Mucosa of rectum (tissue), 2 donors: ENCODE measurements around the gene OST4.

Experiments used
- H3K27ac ChIP-seq, 2 donors: one replicate each; pipeline ENCODE4 v1.7.0; 2013; ENCODE audit warnings: inconsistent platforms in 2 of 2, low read depth in 2 of 2, low read length in 2 of 2
- H3K27me3 ChIP-seq, 2 donors: one replicate each; pipeline ENCODE4 v1.7.0; 2013; ENCODE audit warnings: low read length in 2 of 2; ENCODE audit not compliant: control insufficient read depth in 2 of 2, insufficient read depth in 2 of 2
- H3K36me3 ChIP-seq, 2 donors: one replicate each; pipeline ENCODE4 v1.7.0; 2013; ENCODE audit warnings: low read length in 2 of 2; ENCODE audit not compliant: control insufficient read depth in 2 of 2, insufficient read depth in 2 of 2
- H3K4me1 ChIP-seq, 2 donors: one replicate each; pipeline ENCODE4 v1.7.0; 2013; ENCODE audit warnings: low read length in 2 of 2, mild to moderate bottlenecking in 1 of 2; ENCODE audit not compliant: control insufficient read depth in 2 of 2, insufficient read depth in 2 of 2
- H3K4me3 ChIP-seq, 2 donors: one replicate each; pipeline ENCODE4 v1.7.0; 2013; ENCODE audit warnings: low read length in 2 of 2
- H3K9ac ChIP-seq, 2 donors: one replicate each; pipeline ENCODE4 v1.7.0; 2013; ENCODE audit warnings: low read length in 2 of 2, low read depth in 1 of 2, mild to moderate bottlenecking in 1 of 2
- H3K9me3 ChIP-seq, 2 donors: one replicate each; pipeline ENCODE4 v1.7.0; 2013; ENCODE audit warnings: low read length in 2 of 2; ENCODE audit not compliant: control insufficient read depth in 2 of 2
- donor health status: healthy.
- donor health status: Normal muscosa, but diverticular disease.

Gene OST4

DNA sequence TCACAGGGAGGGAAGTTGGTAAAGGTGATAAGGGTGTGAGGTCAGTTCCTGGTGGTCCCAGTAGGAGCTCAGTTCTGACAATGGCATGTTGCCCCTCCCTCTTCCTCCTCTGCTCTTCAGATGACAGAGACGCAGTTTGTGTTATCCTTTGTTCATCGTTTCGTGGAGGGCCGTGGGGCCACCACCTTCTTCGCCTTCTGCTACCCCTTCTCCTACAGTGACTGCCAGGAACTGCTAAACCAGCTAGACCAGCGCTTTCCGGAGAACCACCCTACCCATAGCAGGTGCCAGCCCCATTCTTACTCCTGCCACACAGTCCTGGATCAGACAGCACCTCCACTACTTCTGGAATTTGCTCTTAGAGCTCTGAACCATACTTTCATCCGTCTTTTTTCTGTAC, 17.7 kb downstream of the OST4 start:
- peaks cover 31% of the 10 kb centered on the region in 2 donors for H3K36me3 ChIP-seq
- H3K9me3 ChIP-seq, result no peaks in the 10 kb centered on the region
- H3K4me3 ChIP-seq, result no peak overlapping the region
- peaks cover 11 to 19% of the 10 kb centered on the region in 2 donors for H3K4me1 ChIP-seq
- H3K27me3 ChIP-seq, result no peaks in the 10 kb centered on the region
- no peak overlapping the region for H3K9ac ChIP-seq
- H3K27ac ChIP-seq, result no peak overlapping the region

- Histone ChIP-seq H3K27ac (no peak overlapping the region), H3K27me3 (no peaks in the 10 kb centered on the region), H3K4me1 (peaks cover 11 to 19% of the 10 kb centered on the region in 2 donors), H3K9me3 (no peaks in the 10 kb centered on the region), H3K9ac (no peak overlapping the region), H3K36me3 (peaks cover 28 to 31% of the 10 kb centered on the region in 2 donors), H3K4me3 (no peak overlapping the region)
These were observed 18.1 kb downstream of the OST4 start for GRCh38 chr2:27053321-27053720.

DNA sequence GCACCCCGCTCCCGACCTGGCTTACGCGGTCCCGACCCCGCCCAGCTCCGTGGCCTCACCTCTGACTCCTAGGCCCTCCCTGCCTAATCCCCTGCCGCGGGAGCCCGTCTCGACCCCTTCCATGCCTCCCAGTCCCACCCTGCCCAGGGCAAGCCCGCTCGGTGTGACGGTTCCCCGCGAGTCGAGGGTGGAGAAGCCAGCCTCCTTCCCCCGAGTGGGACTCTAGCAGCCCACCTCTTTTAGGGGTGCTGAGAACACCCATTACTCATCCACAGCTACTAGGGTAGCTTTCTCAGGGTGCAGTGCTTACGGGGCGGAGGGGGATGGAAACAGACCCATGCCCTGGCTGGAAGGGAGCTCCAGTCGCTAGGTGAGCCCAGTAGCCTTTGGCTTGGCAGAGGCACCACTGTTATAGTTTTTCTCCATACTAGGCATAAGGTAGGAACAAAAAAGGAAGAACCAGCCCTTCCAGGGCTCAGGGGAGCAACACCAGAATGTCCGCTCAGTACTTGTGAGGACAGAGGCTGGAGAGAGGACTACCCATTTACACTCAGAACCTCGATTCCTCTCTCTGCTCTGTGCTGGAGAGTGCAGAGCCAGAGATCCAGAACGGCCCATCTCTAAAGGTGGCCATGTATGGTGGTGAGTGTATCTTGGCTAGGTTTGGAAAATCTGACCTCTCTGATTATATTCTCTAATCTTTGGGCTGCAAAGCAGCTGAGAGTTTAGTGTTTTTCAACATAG, 19.4 kb downstream of the OST4 start:
- Histone ChIP-seq H3K27me3 (no peaks in the 10 kb centered on the region), H3K4me1 (peaks cover 11 to 19% of the 10 kb centered on the region in 2 donors), H3K9me3 (no peaks in the 10 kb centered on the region), H3K9ac (peak overlapping the region; percentile 70 to 73), H3K4me3 (peak overlapping the region; percentile 82 to 87), H3K27ac (peak overlapping the region; percentile 28 to 82), H3K36me3 (peaks cover 26 to 27% of the 10 kb centered on the region in 2 donors)

DNA sequence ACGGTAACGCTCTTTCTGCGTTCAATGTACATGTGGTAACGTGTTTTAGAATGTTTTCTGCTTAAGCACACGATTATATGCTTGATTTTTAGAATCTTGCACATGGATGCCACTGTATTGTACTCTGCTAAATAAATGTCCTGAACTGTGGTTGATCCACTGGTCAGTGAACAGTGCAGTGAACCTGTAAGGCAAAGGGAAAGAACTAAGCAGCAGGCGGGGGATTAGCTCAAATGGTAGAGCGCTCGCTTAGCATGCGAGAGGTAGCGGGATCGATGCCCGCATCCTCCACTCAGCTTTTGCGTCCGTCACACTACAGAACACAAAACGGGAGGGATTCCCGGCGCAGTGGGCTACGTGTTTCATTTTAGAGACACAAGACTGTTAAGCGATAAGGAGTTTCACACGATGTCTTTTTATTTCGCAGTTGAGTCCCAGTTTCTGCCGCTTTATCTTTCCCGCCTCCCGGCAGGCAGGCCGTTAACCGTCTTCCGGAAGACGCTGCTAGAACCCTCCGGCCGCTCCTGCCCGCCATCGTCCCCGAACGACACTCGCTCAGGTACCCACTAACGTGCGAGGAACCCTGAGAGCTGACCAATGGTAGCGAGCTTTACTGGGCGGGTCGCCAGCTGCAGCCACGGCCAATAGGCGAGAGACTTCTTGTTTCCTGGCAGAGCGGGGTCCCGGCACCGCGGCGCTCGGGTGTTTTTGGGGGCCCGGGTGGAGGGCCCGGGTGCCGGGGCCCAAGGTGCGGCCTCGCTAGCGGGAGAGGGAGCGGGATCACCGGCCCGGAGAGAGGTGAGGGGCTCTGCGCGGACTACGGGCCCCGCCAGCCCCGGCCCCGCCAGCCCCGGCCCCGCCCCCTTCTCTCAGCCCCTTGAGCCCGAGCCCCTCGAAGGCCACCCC, 20.2 kb downstream of the OST4 start, which contains the start of gene AGBL5:
Gene AGBL5, plus strand, starts transcription at position 673 of the 906 bp plus-strand sequence. CDS start 1,291 bp downstream, outside the sequence.
- H3K36me3 ChIP-seq, result peaks cover 22 to 23% of the 10 kb centered on the region in 2 donors
- H3K27ac ChIP-seq, result peak within 1 kb of the TSS; percentile 82 to 95
- H3K4me1 ChIP-seq, result peaks cover 11 to 19% of the 10 kb centered on the region in 2 donors

GRCh38 chr2:27050281-27050995, 21.0 kb downstream of the OST4 start:
- H3K4me1 ChIP-seq, result peaks cover 11 to 19% of the 10 kb centered on the region in 2 donors
- peaks cover 14% of the 10 kb centered on the region in 2 donors for H3K36me3 ChIP-seq
- H3K27ac ChIP-seq, result peak overlapping the region; percentile 82 to 95
- no peaks in the 10 kb centered on the region for H3K9me3 ChIP-seq
- H3K27me3 ChIP-seq, result no peaks in the 10 kb centered on the region
- H3K9ac ChIP-seq, result peak overlapping the region; percentile 54 to 73
- peak overlapping the region; percentile 78 to 87 for H3K4me3 ChIP-seq

More for the DNA sequence above, 20.2 kb downstream of the OST4 start, which contains the start of gene AGBL5:
- H3K27me3 ChIP-seq, result no peaks in the 10 kb centered on the region
- no peaks in the 10 kb centered on the region for H3K9me3 ChIP-seq
- H3K4me3 ChIP-seq, result peak within 1 kb of the TSS; percentile 82 to 87
- peak within 1 kb of the TSS; percentile 70 to 73 for H3K9ac ChIP-seq

- H3K4me1 ChIP-seq, result peaks cover 11 to 19% of the 10 kb centered on the region in 2 donors
- peak overlapping the region; percentile 54 to 73 for H3K9ac ChIP-seq
- H3K27me3 ChIP-seq, result no peaks in the 10 kb centered on the region
- no peaks in the 10 kb centered on the region for H3K9me3 ChIP-seq
- peak overlapping the region; percentile 78 to 87 for H3K4me3 ChIP-seq
- H3K27ac ChIP-seq, result peak overlapping the region; percentile 82 to 95
- H3K36me3 ChIP-seq, result peaks cover 7 to 8% of the 10 kb centered on the region in 2 donors
These were observed 21.8 kb downstream of the OST4 start for GRCh38 chr2:27049422-27050280.

DNA sequence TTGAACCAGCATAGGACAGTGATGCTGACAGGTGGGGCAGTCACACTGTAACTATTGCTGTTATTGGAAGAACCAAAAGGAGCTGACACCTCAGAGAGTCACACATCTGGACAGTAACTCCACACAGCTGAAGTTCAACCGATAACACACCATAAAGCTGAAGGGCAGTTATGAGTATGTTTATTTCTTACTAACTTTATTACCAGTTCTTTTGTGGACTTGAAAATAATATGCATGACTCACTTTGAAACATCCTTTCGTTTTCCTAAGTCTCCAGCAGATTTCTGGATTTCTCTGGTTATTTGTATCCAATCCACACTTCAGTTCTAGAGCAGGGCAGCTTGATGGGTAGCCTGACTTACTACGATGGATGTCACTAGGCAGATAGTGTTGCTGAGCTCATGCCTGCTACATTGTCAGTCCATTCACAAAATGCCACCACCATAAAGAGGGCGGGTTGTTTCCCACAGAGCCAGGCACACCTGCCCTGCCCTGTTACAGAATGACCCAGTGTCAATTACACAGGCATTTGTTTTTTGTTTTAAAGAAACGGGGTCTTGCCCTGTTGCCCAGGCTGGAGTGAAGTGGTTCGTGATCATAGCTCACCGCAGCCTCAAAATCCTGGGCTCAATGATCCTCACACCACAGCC, 28.3 kb downstream of the OST4 start:
- Histone ChIP-seq H3K4me3 (no peak overlapping the region), H3K9me3 (no peaks in the 10 kb centered on the region), H3K4me1 (peaks cover 6 to 13% of the 10 kb centered on the region in 2 donors), H3K36me3 (peaks cover 34 to 37% of the 10 kb centered on the region in 2 donors), H3K27me3 (no peaks in the 10 kb centered on the region), H3K27ac (peak overlapping the region in 1 of 2 donors; percentile 43), H3K9ac (no peak overlapping the region)

DNA sequence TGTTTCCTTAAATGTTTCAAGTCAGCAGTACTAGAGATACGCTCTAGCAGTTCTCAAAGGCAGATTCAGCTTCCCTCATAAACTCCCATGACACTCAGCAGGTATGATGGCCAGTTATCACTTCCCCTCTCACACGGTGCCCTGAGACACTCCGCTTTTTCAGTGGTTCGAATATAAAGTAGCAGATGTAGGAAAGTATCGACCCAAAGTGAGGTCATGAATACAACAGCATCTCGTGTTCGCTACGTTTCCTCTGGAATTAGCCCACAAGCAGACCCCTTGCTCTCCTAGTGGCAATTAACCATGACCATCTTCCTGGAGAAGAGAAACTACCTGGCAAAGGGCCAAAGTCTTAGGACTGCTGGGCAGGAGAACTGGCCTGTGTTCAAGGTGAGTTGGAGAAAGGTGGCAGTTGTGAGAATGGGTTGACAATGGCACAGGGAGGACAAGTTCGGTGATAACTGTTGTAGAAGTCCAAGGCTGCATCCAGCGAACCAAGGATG, 29.2 kb downstream of the OST4 start:
- H3K36me3 ChIP-seq, result peaks cover 42 to 46% of the 10 kb centered on the region in 2 donors
- H3K4me1 ChIP-seq, result peaks cover 6 to 13% of the 10 kb centered on the region in 2 donors
- peak overlapping the region in 1 of 2 donors; percentile 14 for H3K27ac ChIP-seq
- no peak overlapping the region for H3K4me3 ChIP-seq
- H3K9ac ChIP-seq, result no peak overlapping the region
- H3K27me3 ChIP-seq, result no peaks in the 10 kb centered on the region
- H3K9me3 ChIP-seq, result no peaks in the 10 kb centered on the region
